ENCODE measurements around the gene NUDT8. TPM values are rescaled to one million over a fixed set of nuclear protein-coding genes. Genes with fewer than 3 reads are reported as not detected.

NUDT8 gene, protein sequence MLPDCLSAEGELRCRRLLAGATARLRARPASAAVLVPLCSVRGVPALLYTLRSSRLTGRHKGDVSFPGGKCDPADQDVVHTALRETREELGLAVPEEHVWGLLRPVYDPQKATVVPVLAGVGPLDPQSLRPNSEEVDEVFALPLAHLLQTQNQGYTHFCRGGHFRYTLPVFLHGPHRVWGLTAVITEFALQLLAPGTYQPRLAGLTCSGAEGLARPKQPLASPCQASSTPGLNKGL
- 22.2 and 27.9 TPM in 2 replicates for total RNA-seq

DNA sequence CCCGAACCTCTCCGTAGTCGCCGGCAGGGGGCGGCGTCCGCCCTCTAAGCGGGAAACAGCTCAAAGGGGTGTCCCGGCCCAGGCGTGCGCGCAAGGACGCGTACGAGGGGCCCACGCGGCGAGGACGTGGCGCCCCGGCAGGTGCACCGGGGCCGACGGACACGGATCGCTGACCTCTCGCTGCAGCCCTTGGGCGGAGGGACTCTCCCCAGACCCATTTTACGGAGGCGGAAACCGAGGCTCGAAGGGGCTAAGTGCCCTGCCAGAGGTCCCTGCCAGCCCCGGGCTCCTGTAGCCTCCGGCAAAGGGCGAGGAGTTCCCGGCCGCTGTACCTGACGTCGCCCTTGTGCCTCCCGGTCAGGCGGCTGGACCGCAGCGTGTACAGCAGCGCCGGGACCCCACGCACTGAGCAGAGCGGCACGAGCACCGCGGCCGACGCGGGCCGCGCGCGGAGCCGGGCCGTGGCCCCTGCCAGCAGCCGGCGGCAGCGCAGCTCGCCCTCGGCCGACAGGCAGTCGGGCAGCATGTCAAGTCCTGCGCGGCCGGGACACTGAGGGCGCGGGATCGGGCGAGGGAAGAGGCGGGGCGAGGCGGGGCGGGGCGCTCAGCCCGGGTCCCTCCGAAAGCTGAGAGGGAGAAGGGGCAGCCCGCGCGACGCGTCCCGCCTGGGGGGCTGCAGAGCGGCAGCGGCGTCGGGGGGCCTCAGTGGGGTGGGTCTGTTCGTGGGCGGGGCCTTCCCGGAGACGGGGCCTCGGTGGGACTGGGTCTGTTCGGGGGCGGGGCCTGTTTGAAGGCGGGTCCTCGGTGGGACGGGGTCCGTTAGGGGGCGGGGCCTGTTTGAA lies at the start of gene NUDT8:
NUDT8 (minus strand) TSS at position 552 of the 842 bp plus-strand sequence; CDS start at position 526, 26 bp downstream.
- peaks cover 9% of the 10 kb centered on the region for H3K4me1 Mint-ChIP-seq (ENCODE audit: low read depth)
- H3K9me3 Mint-ChIP-seq: no peaks in the 10 kb centered on the region
- H3K4me3 Mint-ChIP-seq (ENCODE audit: low read depth): peak within 1 kb of the TSS; percentile 85
- intact Hi-C loops (cut with micrococcal nuclease): loop anchor here (1.0 to 5.0 kb wide), 4 partner anchors 15 to 175 kb away; partner anchors contain the start of genes CDK2AP2, NDUFV1 and PITPNM1
- peak within 1 kb of the TSS; percentile 93 for H3K27ac Mint-ChIP-seq
- no peaks in the 10 kb centered on the region for H3K36me3 Mint-ChIP-seq (ENCODE audit: low read depth)
- DNase-seq (ENCODE audit: low spot score): peak; percentile 85
- H3K27me3 Mint-ChIP-seq (ENCODE audit: low read depth): no peaks in the 10 kb centered on the region

DNA sequence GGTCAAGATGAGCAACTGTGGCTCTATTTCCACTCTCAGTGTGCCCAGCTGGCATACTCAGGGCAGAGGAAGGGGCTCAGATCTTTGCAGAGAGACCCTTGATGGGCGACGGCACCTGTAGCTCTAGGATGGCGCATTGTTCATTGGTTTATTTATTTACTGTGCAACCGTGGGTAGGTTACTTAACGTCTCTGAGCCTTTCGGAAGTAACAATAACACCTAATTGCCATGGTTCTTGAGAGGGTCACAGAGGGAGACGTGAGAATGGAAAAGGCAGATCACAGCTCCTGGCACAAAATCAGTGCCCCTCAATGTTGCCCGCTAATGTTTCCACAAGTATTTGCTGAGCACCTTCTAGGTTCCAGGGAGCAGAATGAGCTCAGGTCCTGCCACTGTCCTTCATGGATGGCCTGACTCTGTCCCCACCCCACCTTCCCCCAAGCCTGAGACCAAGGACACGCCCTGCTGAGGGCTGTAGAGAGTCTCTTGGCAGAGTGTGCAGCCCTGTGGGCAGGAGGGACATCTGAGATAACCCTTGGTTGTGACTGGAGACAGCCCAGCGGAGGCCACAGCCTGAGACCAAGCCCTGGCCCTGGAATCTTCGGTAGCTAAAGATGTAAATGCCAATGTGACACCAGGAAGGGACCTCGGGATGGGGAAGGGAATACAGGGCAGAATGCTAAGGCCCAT lies 45.5 kb upstream of the NUDT8 start:
- intact Hi-C loops (cut with micrococcal nuclease): no loop called here
- DNase-seq (ENCODE audit: low spot score): no peak
- H3K9me3 Mint-ChIP-seq: peaks cover 4% of the 10 kb centered on the region
- peaks cover 14% of the 10 kb centered on the region for H3K27me3 Mint-ChIP-seq (ENCODE audit: low read depth)
- H3K4me1 Mint-ChIP-seq (ENCODE audit: low read depth): no peaks in the 10 kb centered on the region
- no peak overlapping the region for H3K4me3 Mint-ChIP-seq (ENCODE audit: low read depth)
- H3K36me3 Mint-ChIP-seq (ENCODE audit: low read depth): no peaks in the 10 kb centered on the region
- no peak overlapping the region for H3K27ac Mint-ChIP-seq

DNA sequence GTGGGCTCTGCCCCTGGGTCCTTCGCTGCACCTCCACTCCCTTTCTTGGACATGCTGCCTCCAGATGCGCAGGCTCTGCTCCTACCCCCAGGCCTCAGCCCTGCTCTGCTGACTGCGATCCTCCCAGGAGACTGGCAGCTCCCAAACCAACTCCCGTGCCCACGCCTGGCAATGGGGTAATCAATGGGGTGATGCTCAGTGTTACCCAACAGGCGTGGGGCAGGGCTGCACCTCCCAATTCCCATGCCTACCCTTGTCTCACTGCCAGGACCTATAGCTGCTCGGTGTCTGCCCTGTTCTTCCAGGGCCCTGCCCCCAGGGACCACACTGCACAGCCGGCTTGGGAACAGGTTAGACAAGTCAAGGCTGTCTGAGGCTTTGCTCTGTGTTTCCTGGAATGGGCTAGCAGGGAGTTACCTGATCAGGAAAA lies 44.7 kb upstream of the NUDT8 start, which contains the start of gene ALDH3B2:
ALDH3B2 (minus strand) TSS at position 182 of the 430 bp plus-strand sequence. CDS start 7,688 bp downstream, outside the sequence.
- Mint-ChIP-seq H3K9me3 (peaks cover 4% of the 10 kb centered on the region), H3K27ac (no peak within 1 kb of the TSS)
- DNase-seq (ENCODE audit: low spot score): no peak

DNA sequence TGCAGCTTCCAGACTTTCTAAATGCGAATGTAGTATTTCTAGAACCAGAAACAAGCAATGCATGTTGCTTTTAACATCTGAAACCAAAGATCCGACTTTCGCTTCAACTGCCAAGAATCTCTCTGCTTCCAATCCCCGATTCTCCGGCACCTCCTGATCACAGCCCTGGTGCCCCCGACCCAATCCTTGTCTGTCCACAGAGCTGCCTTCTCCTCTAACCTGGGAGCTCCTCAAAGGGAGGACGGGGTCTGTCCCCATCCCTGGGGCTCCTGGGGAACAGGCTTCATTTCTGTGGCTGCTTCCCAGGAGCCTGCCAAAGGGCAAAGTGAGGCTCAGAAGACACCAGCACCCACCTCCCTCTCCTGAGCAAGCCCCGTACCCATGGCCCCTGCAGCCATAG lies 44.2 kb upstream of the NUDT8 start:
- H3K36me3 Mint-ChIP-seq (ENCODE audit: low read depth): no peaks in the 10 kb centered on the region
- H3K4me3 Mint-ChIP-seq (ENCODE audit: low read depth): no peak overlapping the region
- peaks cover 14% of the 10 kb centered on the region for H3K27me3 Mint-ChIP-seq (ENCODE audit: low read depth)
- H3K27ac Mint-ChIP-seq: no peak overlapping the region
- no peak for DNase-seq (ENCODE audit: low spot score)
- H3K4me1 Mint-ChIP-seq (ENCODE audit: low read depth): no peaks in the 10 kb centered on the region
- H3K9me3 Mint-ChIP-seq: peaks cover 4% of the 10 kb centered on the region
- intact Hi-C loops (cut with micrococcal nuclease): no loop called here

More for the DNA sequence above, 44.7 kb upstream of the NUDT8 start, which contains the start of gene ALDH3B2:
- Mint-ChIP-seq H3K36me3 (ENCODE audit: low read depth) (no peaks in the 10 kb centered on the region), H3K27me3 (ENCODE audit: low read depth) (peaks cover 14% of the 10 kb centered on the region), H3K4me3 (ENCODE audit: low read depth) (no peak within 1 kb of the TSS), H3K4me1 (ENCODE audit: low read depth) (no peaks in the 10 kb centered on the region)
- intact Hi-C loops (cut with micrococcal nuclease): no loop called here

DNA sequence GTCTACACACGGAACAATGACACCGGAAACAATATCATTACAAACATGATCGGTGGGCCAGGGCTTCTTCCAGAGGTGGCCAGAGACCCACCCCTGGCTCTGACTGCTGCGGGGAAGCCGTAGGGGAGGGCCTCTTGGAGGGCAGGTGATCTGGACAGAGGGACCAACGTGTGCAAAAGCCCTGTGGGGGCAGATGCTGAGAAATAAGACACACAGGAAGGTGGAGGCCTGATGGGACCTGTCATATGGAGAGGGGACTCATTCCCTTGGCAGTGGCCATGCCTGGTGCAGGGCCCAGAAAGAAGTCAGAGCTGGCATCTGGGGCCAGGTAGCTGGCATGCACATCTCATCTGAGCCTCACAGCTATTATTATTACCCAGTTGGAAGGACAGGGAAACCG lies 43.6 kb upstream of the NUDT8 start:
- H3K9me3 Mint-ChIP-seq: peaks cover 4% of the 10 kb centered on the region
- peaks cover 14% of the 10 kb centered on the region for H3K27me3 Mint-ChIP-seq (ENCODE audit: low read depth)
- intact Hi-C loops (cut with micrococcal nuclease): no loop called here
- H3K27ac Mint-ChIP-seq: no peak overlapping the region
- no peaks in the 10 kb centered on the region for H3K4me1 Mint-ChIP-seq (ENCODE audit: low read depth)
- no peaks in the 10 kb centered on the region for H3K36me3 Mint-ChIP-seq (ENCODE audit: low read depth)
- DNase-seq (ENCODE audit: low spot score): no peak
- no peak overlapping the region for H3K4me3 Mint-ChIP-seq (ENCODE audit: low read depth)

DNA sequence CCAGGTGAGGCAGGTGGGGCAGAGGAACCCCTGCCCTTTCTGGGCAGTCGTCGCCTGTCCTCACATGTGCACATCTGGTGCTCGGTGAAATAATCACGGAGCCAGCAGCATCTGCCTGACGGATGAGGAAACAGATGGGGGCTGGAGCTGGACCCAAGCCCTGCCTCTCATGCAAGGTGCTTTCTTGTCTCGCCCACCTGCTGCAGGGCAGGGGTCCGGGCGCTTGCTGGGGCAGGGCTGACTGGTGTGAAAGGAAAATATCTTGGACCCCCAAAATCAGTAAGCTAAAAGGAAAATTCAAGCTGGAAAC lies 41.4 kb upstream of the NUDT8 start:
- Mint-ChIP-seq H3K4me3 (ENCODE audit: low read depth) (no peak overlapping the region), H3K4me1 (ENCODE audit: low read depth) (no peaks in the 10 kb centered on the region), H3K36me3 (ENCODE audit: low read depth) (no peaks in the 10 kb centered on the region), H3K27me3 (ENCODE audit: low read depth) (no peaks in the 10 kb centered on the region), H3K27ac (no peak overlapping the region), H3K9me3 (peaks cover under 1% of the 10 kb centered on the region)
- no peak for DNase-seq (ENCODE audit: low spot score)
- intact Hi-C loops (cut with micrococcal nuclease): no loop called here

DNA sequence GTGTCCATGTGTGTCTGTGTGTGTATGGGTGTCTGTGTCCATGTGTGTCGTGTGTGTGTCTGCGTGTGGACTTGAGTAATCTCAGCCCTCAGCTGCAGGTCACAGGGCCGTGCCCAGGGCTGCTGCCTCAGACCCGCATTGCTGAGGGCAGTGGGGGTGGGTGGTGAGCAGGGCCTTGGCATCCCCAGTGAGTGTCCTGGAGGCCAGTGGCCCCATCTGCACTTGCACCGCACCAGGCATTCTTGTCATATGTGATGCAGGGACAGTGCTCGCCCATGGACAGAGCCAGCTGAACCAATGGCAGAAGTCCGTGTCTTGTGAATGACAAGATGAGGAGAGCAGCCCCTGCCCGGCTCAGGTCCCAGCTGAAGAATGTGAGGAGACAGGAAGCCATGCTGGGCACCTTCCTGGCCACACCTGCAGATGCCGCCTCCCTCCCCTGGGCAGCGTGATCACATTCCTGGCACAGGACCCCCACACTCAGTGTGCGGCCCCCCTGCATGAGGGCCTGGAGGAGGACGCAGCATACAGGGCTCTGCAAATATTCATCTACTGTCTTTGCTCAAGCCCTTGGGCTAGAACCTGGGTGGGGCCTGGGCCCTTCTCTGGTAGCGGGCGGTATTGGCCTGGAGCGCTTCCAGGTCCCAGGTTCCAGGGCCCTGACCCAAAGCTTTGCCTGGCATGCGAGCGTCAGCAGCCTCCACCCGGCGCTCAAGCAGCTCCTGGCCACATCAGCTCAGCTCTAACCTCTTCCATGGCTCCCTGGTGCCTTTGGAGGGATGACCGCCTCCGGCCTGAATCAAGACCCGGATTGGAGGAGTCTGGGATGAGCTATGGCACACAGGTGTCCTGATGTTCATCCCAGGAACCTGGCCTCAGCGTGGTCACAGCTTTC lies 40.8 kb upstream of the NUDT8 start:
- intact Hi-C loops (cut with micrococcal nuclease): no loop called here
- Mint-ChIP-seq H3K9me3 (no peaks in the 10 kb centered on the region), H3K36me3 (ENCODE audit: low read depth) (no peaks in the 10 kb centered on the region), H3K27ac (no peak overlapping the region), H3K4me1 (ENCODE audit: low read depth) (no peaks in the 10 kb centered on the region), H3K4me3 (ENCODE audit: low read depth) (no peak overlapping the region), H3K27me3 (ENCODE audit: low read depth) (no peaks in the 10 kb centered on the region)
- no peak for DNase-seq (ENCODE audit: low spot score)

DNA sequence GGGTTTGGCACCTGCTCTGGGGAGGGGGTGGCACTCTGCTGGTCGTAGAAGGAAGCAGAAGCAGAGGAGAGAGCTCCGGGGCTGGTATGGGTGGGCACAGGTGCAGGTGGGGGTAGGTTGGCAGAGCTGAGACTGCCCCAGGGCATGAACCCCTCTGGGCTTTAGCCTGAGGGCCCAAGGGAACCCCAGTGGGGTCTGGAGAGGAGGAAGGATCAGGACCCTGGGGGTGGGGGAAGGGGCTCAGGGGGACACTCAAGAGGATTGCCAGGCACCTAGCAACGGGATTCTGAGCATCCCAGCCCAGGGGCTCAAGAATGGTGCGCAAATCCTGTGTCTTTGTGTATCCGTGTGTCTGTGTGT lies 38.4 kb upstream of the NUDT8 start:
- Mint-ChIP-seq H3K27me3 (ENCODE audit: low read depth) (no peaks in the 10 kb centered on the region), H3K27ac (no peak overlapping the region), H3K36me3 (ENCODE audit: low read depth) (no peaks in the 10 kb centered on the region), H3K4me1 (ENCODE audit: low read depth) (no peaks in the 10 kb centered on the region), H3K4me3 (ENCODE audit: low read depth) (no peak overlapping the region), H3K9me3 (no peaks in the 10 kb centered on the region)
- no peak for DNase-seq (ENCODE audit: low spot score)
- intact Hi-C loops (cut with micrococcal nuclease): no loop called here

DNA sequence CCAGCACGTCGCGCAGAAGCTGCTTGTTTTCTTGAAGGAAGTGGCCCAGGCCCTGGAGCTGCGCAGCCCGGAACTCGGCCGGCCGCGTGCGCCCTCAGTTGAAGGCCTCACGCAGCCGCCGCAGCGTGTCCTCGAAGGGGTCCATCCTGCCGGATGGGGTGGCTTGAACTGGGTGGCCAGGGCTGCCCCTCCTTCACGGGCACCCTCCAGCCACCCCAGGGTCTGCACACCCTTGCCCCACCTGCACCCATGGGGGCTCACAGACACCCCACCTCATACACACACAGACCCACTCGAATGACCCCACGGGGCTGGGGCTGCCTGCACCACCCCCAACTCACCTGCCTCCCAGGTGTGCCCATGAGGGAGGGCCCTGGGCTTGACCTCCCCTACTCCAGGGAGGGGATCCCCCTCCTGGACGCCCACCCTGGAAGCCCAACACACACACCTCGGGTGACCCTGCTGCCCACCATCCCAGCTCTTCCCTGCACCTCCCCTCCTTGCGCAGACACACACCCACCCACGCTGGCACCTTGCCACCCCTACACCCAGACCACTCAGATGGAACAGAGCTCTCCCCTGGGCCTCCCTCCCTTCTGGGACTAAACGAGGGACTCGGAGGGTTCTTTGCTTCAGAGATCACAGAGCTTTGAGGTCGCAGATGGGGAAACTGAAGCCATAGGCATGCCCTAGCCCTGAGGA lies 37.9 kb upstream of the NUDT8 start:
- DNase-seq (ENCODE audit: low spot score): no peak
- Mint-ChIP-seq H3K27ac (no peak overlapping the region), H3K4me1 (ENCODE audit: low read depth) (no peaks in the 10 kb centered on the region), H3K9me3 (no peaks in the 10 kb centered on the region), H3K36me3 (ENCODE audit: low read depth) (no peaks in the 10 kb centered on the region), H3K4me3 (ENCODE audit: low read depth) (no peak overlapping the region), H3K27me3 (ENCODE audit: low read depth) (no peaks in the 10 kb centered on the region)
- intact Hi-C loops (cut with micrococcal nuclease): no loop called here

DNA sequence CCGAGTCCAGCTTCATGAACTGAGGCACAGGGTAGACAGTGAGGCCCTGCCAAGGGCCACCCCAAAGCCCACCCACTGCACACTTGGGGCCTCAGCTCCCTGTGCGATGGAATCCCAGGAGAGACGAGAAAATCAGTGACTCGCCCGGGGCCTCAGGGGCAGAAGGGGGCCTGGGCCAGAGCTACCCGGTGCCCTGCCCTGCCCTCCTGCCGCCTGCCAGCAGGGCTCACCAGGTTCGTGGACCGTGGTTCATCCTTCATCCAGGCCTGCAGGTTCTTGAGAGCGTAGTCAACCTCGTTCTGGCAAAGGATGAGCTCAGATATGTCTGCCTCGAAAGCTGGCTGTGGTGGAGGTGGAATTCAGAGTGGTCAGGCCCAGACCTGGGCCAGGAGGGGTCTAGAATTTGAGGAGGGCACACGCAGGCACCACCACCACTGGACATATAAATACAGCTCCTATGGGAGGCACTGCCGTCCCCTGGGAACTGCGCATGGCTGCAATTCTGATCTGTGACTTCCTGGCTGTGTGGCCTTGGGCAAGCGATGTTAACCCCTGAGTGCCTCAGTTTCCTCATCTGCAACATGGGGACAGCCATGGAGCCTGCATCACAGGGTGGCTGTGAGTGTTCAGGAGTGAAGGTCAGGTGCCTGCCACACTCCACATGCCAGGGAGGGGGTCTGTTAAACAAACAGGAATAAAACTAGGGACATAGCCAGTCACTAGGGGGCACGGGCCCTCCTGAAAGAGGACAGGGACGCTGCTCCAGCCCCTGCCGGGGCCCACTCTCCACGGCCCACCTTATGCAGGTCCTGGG lies 37.1 kb upstream of the NUDT8 start:
- DNase-seq (ENCODE audit: low spot score): no peak
- Mint-ChIP-seq H3K4me3 (ENCODE audit: low read depth) (no peak overlapping the region), H3K36me3 (ENCODE audit: low read depth) (no peaks in the 10 kb centered on the region), H3K27ac (no peak overlapping the region), H3K27me3 (ENCODE audit: low read depth) (no peaks in the 10 kb centered on the region), H3K4me1 (ENCODE audit: low read depth) (no peaks in the 10 kb centered on the region), H3K9me3 (no peaks in the 10 kb centered on the region)
- intact Hi-C loops (cut with micrococcal nuclease): no loop called here

DNA sequence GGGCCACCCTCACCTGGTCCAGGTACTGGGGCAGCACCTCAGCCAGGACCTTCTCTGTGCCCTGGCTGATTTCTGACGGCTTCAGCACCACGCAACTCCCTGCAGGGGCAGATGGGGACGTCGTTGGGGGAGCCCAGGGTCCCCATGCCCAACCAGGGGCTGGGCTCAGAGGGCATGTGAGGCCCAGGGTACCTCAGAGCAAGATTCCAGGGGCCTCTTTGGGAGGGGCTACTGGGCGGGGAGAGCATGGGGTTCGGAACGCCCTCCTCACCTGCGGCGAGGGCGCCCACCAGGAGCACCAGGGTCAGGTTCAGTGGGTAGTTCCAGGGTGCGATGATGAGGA lies 36.5 kb upstream of the NUDT8 start:
- Mint-ChIP-seq H3K9me3 (no peaks in the 10 kb centered on the region), H3K36me3 (ENCODE audit: low read depth) (no peaks in the 10 kb centered on the region), H3K27me3 (ENCODE audit: low read depth) (no peaks in the 10 kb centered on the region), H3K4me3 (ENCODE audit: low read depth) (no peak overlapping the region), H3K27ac (no peak overlapping the region), H3K4me1 (ENCODE audit: low read depth) (no peaks in the 10 kb centered on the region)
- no peak for DNase-seq (ENCODE audit: low spot score)
- intact Hi-C loops (cut with micrococcal nuclease): no loop called here
